Stimulated activated CD8-positive, alpha-beta memory T cell treated with anti-CD3 and anti-CD28 coated beads, Interleukin-12 subunit alpha, Interleukin-12 subunit beta, amount 100 ng/mL, for 24 hours (primary cell): ENCODE results near the gene POM121.
"Not testable (repeated sequence)": the region's sequence is repeated elsewhere in the genome, so short reads cannot be mapped to it uniquely, and the experiment has no call there.

Source experiments
- DNase-seq: peaks from one replicate; pipeline ENCODE4 v3.0.0-alpha.2; 2020; ENCODE audit errors: extremely low read depth

POM121 gene

GRCh38 chr7:72949276-72949675 lies 24.4 kb downstream of the POM121 start:
- not testable (repeated sequence) for DNase-seq

GRCh38 chr7:72949686-72950085 lies 24.8 kb downstream of the POM121 start:
- not testable (repeated sequence) for DNase-seq

GRCh38 chr7:72950432-72950831 lies 25.5 kb downstream of the POM121 start:
- not testable (repeated sequence) for DNase-seq

GRCh38 chr7:72953901-72954562 lies 29.1 kb downstream of the POM121 start:
- not testable (repeated sequence) for DNase-seq

GRCh38 chr7:72954563-72955198 lies 29.8 kb downstream of the POM121 start:
- DNase-seq: not testable (repeated sequence)

- not testable (repeated sequence) for DNase-seq
These were observed 35.1 kb downstream of the POM121 start for GRCh38 chr7:72960029-72960428.

GRCh38 chr7:72960626-72961345 lies 35.9 kb downstream of the POM121 start:
- not testable (repeated sequence) for DNase-seq

- DNase-seq: not testable (repeated sequence)
These were observed 36.4 kb downstream of the POM121 start for GRCh38 chr7:72961346-72961650.

- not testable (repeated sequence) for DNase-seq
These were observed 38.2 kb downstream of the POM121 start for GRCh38 chr7:72963056-72963455.

- DNase-seq: not testable (repeated sequence)
These were observed 40.5 kb downstream of the POM121 start for GRCh38 chr7:72965186-72965975.

GRCh38 chr7:72966892-72967291 lies 42.0 kb downstream of the POM121 start:
- not testable (repeated sequence) for DNase-seq

- not testable (repeated sequence) for DNase-seq
These were observed 44.2 kb downstream of the POM121 start, which contains the start of gene TRIM74 for GRCh38 chr7:72968980-72969516. Gene TRIM74, minus strand, starts transcription at chr7:72969466. Its CDS starts 3,309 bp downstream, at chr7:72966157.

- DNase-seq: not testable (repeated sequence)
These were observed 44.8 kb downstream of the POM121 start for GRCh38 chr7:72969688-72970087.

GRCh38 chr7:72971505-72971904 lies 46.6 kb downstream of the POM121 start:
- not testable (repeated sequence) for DNase-seq

GRCh38 chr7:72974781-72975180 lies 49.9 kb downstream of the POM121 start:
- DNase-seq: not testable (repeated sequence)

- not testable (repeated sequence) for DNase-seq
These were observed 50.9 kb downstream of the POM121 start for GRCh38 chr7:72975656-72976286.

- not testable (repeated sequence) for DNase-seq
These were observed 51.5 kb downstream of the POM121 start for GRCh38 chr7:72976434-72976833.

- DNase-seq: not testable (repeated sequence)
These were observed 55.5 kb downstream of the POM121 start for GRCh38 chr7:72980382-72980781.

GRCh38 chr7:72982084-72982483 lies 57.2 kb downstream of the POM121 start:
- DNase-seq: not testable (repeated sequence)

- not testable (repeated sequence) for DNase-seq
These were observed 65.4 kb downstream of the POM121 start for GRCh38 chr7:72990146-72990913.
